Keratinocyte (primary cell): ENCODE measurements around the gene LRRC17. TPM values are rescaled to one million over a fixed set of nuclear protein-coding genes. Genes with fewer than 3 reads are reported as not detected.

ENCODE experiments used
- DNase-seq: peaks from one replicate; pipeline ENCODE4 v3.0.0-alpha.2; 2011; ENCODE audit warnings: low read depth, missing footprints, low spot score
- FAIRE-seq: peaks from 2 replicates; lab custom pipeline; 2011; peaks lifted over from hg19 to GRCh38; lab: Jason Lieb, UNC
- H2AFZ ChIP-seq: 2 replicates; pipeline ENCODE4 v1.6.0; 2012; ENCODE audit warnings: low read length, control low read depth, inconsistent platforms; ENCODE audit not compliant: control insufficient read depth
- H3K27ac ChIP-seq: 2 replicates; pipeline ENCODE4 v1.5.1; 2011; ENCODE audit warnings: low read length; ENCODE audit not compliant: control insufficient read depth, insufficient read depth
- H3K27me3 ChIP-seq: 3 replicates; pipeline ENCODE4 v1.6.0; 2011; ENCODE audit warnings: low read length; ENCODE audit not compliant: control insufficient read depth, insufficient read depth; ENCODE audit errors: extremely low read depth
- H3K36me3 ChIP-seq, 2 experiments: 2 replicates in 1 of 2; 3 replicates in 1 of 2; pipeline ENCODE4 v1.5.1; 2011; ENCODE audit warnings: low read length in 2 of 2, mild to moderate bottlenecking in 1 of 2; ENCODE audit not compliant: control insufficient read depth in 2 of 2, insufficient read depth in 2 of 2; ENCODE audit errors: extremely low read depth in 1 of 2
- H3K4me1 ChIP-seq: 3 replicates; pipeline ENCODE4 v1.5.1; 2011; ENCODE audit warnings: low read length; ENCODE audit not compliant: control insufficient read depth, insufficient read depth; ENCODE audit errors: extremely low read depth
- H3K4me2 ChIP-seq: 3 replicates; pipeline ENCODE4 v1.6.0; 2011; ENCODE audit warnings: low read depth, low read length; ENCODE audit not compliant: control insufficient read depth, insufficient read depth; ENCODE audit errors: extremely low read depth
- H3K4me3 ChIP-seq, 3 experiments: fragments of 200-600 bp in 1 of 3; sonication (generic) in 1 of 3; 2 replicates in 2 of 3; 3 replicates in 1 of 3; pipeline ENCODE4 v1.5.1; 2011 to 2016; ENCODE audit warnings: low read length in 3 of 3, mild to moderate bottlenecking in 3 of 3, control low read depth in 2 of 3, inconsistent platforms in 1 of 3, low read depth in 1 of 3, mixed read lengths in 1 of 3, mixed run types in 1 of 3, moderate library complexity in 1 of 3; ENCODE audit not compliant: control insufficient read depth in 2 of 3, insufficient read depth in 2 of 3; ENCODE audit errors: extremely low read depth in 1 of 3
- H3K79me2 ChIP-seq: 2 replicates; pipeline ENCODE4 v1.6.0; 2012; ENCODE audit warnings: low read length; ENCODE audit not compliant: control insufficient read depth, insufficient read depth
- H3K9ac ChIP-seq: 3 replicates; pipeline ENCODE4 v1.6.0; 2011; ENCODE audit warnings: low read length; ENCODE audit not compliant: control insufficient read depth, insufficient read depth; ENCODE audit errors: extremely low read depth
- H3K9me1 ChIP-seq: 3 replicates; pipeline ENCODE4 v1.6.0; 2011; ENCODE audit warnings: low read length; ENCODE audit not compliant: control insufficient read depth, insufficient read depth; ENCODE audit errors: extremely low read depth
- H3K9me3 ChIP-seq: 2 replicates; pipeline ENCODE4 v1.5.1; 2012; ENCODE audit warnings: low read depth, low read length; ENCODE audit not compliant: control insufficient read depth
- H4K20me1 ChIP-seq: 3 replicates; pipeline ENCODE4 v1.6.0; 2011; ENCODE audit warnings: low read length; ENCODE audit not compliant: control insufficient read depth, insufficient read depth; ENCODE audit errors: extremely low read depth
- EZH2 ChIP-seq: IDR thresholded peaks from one replicate; pipeline ENCODE4 v1.6.1; 2012; ENCODE audit warnings: inconsistent platforms, mild to moderate bottlenecking, low read length, moderate library complexity
- dilution Hi-C: fragments of 300-500 bp; cut with MboI; formaldehyde crosslinking; loops from one replicate; pipeline ENCODE4 v1.7.0; 2020; ENCODE audit warnings: low sequenced_read_pairs; ENCODE audit not compliant: extremely low pct_ligation_motif_present
- polyA plus RNA-seq, 5 experiments: library from polyadenylated mRNA; depleted of rRNA in 3 of 5; stranded (reverse) in 3 of 5; stranded (forward) in 1 of 5; unstranded in 1 of 5; fragments of >200 nt; gene quantifications; 1 replicate in 1 of 5; 2 replicates in 3 of 5; 3 replicates in 1 of 5; pipeline versions ENCODE4 v1.2.1 to v1.2.3, GENCODE V29; 2011 to 2012; ENCODE audit warnings: missing spikeins in 2 of 5, low read depth in 1 of 5, low replicate concordance in 1 of 5
- TF ChIP-seq, protein P1 (sequence below), 3 experiments: IDR thresholded peaks in 1 of 3; conservative IDR thresholded peaks in 1 of 3; optimal IDR thresholded peaks in 1 of 3; 2 replicates in 2 of 3; 3 replicates in 1 of 3; pipeline versions ENCODE3 to v1.5.1; 2011; ENCODE audit warnings: low read length in 3 of 3, mild to moderate bottlenecking in 3 of 3, moderate library complexity in 2 of 3, control low read depth in 1 of 3, inconsistent platforms in 1 of 3; ENCODE audit not compliant: insufficient read depth in 2 of 3; ENCODE audit errors: extremely low read depth in 1 of 3

Gene LRRC17
- polyA plus RNA-seq, 1 donor (not counting 4 experiments of a cell fraction or from before 2014, with no cell fraction given), result 0.20 TPM

DNA sequence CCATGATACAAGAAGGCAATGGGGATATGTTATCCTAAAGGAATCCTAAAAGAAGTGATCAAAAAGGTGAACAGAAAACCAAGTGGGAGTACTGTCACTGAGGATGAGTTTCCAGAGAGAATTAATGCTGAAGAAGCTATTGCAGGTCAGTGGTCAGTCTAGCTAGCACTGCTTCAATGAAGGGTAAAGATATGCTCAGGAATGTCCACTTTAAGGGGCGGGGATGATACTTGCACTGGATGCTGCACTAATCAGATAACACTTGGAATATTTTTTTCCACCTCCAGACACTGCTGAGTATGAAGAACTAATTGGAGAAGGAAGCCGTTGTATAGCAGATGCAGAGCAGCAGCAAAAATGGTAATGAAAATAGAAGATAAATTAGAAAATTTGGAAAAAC lies 75.3 kb downstream of the LRRC17 start:
- no peak for DNase-seq
- dilution Hi-C loops, result no loop called here
- TF ChIP-seq, protein P1, sequence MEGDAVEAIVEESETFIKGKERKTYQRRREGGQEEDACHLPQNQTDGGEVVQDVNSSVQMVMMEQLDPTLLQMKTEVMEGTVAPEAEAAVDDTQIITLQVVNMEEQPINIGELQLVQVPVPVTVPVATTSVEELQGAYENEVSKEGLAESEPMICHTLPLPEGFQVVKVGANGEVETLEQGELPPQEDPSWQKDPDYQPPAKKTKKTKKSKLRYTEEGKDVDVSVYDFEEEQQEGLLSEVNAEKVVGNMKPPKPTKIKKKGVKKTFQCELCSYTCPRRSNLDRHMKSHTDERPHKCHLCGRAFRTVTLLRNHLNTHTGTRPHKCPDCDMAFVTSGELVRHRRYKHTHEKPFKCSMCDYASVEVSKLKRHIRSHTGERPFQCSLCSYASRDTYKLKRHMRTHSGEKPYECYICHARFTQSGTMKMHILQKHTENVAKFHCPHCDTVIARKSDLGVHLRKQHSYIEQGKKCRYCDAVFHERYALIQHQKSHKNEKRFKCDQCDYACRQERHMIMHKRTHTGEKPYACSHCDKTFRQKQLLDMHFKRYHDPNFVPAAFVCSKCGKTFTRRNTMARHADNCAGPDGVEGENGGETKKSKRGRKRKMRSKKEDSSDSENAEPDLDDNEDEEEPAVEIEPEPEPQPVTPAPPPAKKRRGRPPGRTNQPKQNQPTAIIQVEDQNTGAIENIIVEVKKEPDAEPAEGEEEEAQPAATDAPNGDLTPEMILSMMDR (optimal IDR thresholded peaks at IDR 0.05 in 1 of 3, IDR thresholded peaks at IDR 0.05 in 1 of 3, conservative IDR thresholded peaks at IDR 0.05 in 1 of 3; ENCODE audit: extremely low read depth in 1 of 3, insufficient read depth in 2 of 3, low read length in 3 of 3), result no peak
- no peak for TF ChIP-seq EZH2
- Histone ChIP-seq H2AFZ (no peak overlapping the region), H3K4me2 (no peak overlapping the region), H3K9me3 (no peaks in the 10 kb centered on the region), H3K4me1 (peaks cover 33% of the 10 kb centered on the region), H3K9me1 (no peaks in the 10 kb centered on the region), H3K9ac (no peak overlapping the region), H3K27ac (no peak overlapping the region), H3K79me2 (no peaks in the 10 kb centered on the region), H3K4me3 (no peak overlapping the region), H3K36me3 (no peaks in the 10 kb centered on the region), H4K20me1 (no peaks in the 10 kb centered on the region), H3K27me3 (no peaks in the 10 kb centered on the region)
- no peak for FAIRE-seq

DNA sequence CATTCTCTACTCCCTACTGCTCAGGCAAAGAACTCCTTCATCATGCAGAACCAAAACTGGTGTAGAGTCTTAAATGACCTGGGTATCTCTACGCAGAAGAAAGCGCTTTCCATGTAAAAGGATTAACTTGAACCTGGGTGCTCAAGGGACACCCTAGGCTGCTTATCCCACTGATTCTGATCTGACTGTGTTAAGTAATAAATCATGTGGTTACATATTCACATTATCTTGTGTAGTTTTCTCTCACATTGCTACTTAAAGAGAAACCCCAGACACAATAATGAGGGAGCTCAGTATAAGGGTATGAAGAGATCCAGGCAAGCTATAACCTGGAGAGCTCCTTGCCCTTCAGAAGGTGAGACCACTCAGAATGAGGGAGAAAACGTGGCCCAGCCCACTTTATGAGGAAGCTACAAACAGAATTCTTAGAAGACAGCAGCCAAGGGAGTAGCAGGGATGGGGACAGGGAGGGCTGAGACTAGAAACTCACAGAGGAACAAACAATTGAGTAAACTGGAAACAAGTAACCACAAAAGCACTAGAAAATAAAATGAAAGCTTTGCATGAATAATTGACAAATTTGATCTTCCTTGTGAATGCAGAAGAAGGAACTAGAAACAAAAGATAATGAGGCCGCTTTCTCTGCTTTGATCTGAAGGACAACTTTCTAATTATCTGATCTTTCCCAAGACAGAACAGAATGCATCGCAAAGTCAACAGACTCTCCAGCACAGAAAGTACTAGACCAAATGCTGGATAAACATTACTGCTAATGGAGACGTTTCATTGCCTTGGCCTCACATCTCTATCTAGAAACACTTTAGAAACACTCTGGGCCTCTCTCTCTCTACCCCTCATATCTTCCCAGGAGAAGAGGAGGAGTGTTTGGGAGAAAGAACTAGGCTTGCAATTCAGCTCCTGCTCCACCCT lies 76.1 kb downstream of the LRRC17 start:
- Histone ChIP-seq H3K9ac (no peak overlapping the region), H3K9me1 (no peaks in the 10 kb centered on the region), H2AFZ (no peak overlapping the region), H4K20me1 (no peaks in the 10 kb centered on the region), H3K36me3 (no peaks in the 10 kb centered on the region), H3K4me3 (no peak overlapping the region), H3K9me3 (no peaks in the 10 kb centered on the region), H3K4me2 (no peak overlapping the region), H3K27ac (no peak overlapping the region), H3K27me3 (no peaks in the 10 kb centered on the region), H3K4me1 (peaks cover 37% of the 10 kb centered on the region), H3K79me2 (no peaks in the 10 kb centered on the region)
- dilution Hi-C loops, result no loop called here
- no peak for DNase-seq
- FAIRE-seq, result no peak
- TF ChIP-seq, protein P1 (optimal IDR thresholded peaks at IDR 0.05 in 1 of 3, IDR thresholded peaks at IDR 0.05 in 1 of 3, conservative IDR thresholded peaks at IDR 0.05 in 1 of 3; ENCODE audit: extremely low read depth in 1 of 3, insufficient read depth in 2 of 3, low read length in 3 of 3), result no peak
- TF ChIP-seq EZH2, result no peak
